Activated naive CD4-positive, alpha-beta T cell treated with anti-CD3 and anti-CD28 coated beads, Interleukin-2, amount 50 U/mL, for 72 hours (primary cell): ENCODE measurements around the gene MCOLN1. TPM values are rescaled to one million over a fixed set of nuclear protein-coding genes. Genes with fewer than 3 reads are reported as not detected.

Experiments
- ATAC-seq, 2 donors: fragments of 150-1000 bp; cut with Tn5 transposase; 2 replicates each; pipeline ENCODE4 v1.10.0; 2021; ENCODE audit warnings: mild to moderate bottlenecking in 2 of 2, moderate library complexity in 2 of 2
- DNase-seq, 2 donors: peaks; one replicate each; pipeline ENCODE4 v3.0.0; 2021 to 2022; ENCODE audit warnings: low spot score in 2 of 2
- H3K27ac Mint-ChIP-seq, 2 donors: one replicate each; pipeline ENCODE4 v1.8.0; 2022; ENCODE audit warnings: mild to moderate bottlenecking in 2 of 2, mixed read lengths in 2 of 2
- H3K36me3 Mint-ChIP-seq, 2 donors: one replicate each; pipeline ENCODE4 v1.8.0; 2022; ENCODE audit warnings: mixed read lengths in 2 of 2
- H3K9me3 Mint-ChIP-seq, 2 donors: one replicate each; pipeline ENCODE4 v1.8.0; 2022; ENCODE audit warnings: mixed read lengths in 2 of 2
- total RNA-seq, 2 donors: library from RNA; stranded (reverse); gene quantifications; one replicate each; pipeline ENCODE4 v1.2.3, GENCODE V29; 2022

Gene MCOLN1
- total RNA-seq, 2 donors from 2014 or later: 10.3 to 11.0 TPM

DNA sequence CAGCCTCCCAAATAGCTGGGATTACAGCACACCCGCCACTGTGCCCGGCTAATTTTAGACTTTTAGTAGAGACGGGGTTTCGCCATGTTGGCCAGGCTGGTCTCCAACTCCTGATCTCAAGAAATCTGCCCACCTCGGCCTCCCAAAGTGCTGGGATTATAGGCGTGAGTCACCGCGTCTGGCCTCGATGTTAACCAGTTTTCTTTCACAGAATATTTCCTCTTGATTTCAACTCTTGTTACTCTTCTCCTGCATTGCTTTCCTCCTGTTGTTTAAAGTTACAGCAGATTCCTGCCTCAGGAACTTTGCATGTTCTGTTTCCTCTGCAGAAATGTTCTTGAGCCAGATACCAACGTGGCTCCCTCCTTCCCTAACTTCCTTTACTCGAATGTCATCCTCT, 29.9 kb upstream of the MCOLN1 start:
- Mint-ChIP-seq H3K9me3 (no peaks in the 10 kb centered on the region), H3K27ac (peak overlapping the region in 1 of 2 donors; percentile 51), H3K36me3 (no peaks in the 10 kb centered on the region)
- no peak for DNase-seq
- no peak for ATAC-seq

DNA sequence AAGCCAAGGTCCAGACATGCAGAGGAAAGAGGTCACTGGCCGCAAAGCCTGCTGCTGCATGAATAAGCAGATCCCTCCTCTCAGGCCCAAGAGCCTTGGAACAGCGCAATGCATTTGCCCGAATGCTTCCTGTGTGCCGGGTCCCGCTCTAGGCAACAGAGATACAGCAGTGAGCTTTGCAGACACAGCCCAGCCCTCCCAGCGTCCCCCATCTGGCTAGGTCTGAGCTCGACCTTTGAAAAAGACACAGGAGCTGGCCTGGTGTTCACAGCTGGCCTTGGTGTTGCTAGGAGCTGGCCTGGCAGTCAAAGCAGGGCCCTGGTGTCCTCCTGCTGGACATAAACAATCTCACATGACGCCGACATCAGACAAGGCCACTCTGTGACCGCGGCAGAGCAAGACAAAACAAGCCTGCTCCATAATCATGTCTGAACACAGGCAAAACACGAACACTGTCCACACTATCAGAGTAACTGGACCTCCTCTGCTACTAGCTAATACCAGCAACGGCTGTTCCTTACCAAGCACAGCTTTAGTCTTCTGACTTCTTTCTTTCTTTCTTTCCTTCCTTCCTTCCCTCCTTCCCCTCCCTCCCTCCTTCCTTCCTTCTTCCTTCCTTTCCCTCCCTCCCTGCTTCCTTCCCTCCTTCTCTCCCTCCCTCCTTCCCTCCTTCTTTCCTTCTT, 27.9 kb upstream of the MCOLN1 start:
- H3K9me3 Mint-ChIP-seq: no peaks in the 10 kb centered on the region
- DNase-seq (no peak), ATAC-seq (no peak)
- H3K36me3 Mint-ChIP-seq: no peaks in the 10 kb centered on the region
- no peak overlapping the region for H3K27ac Mint-ChIP-seq

DNA sequence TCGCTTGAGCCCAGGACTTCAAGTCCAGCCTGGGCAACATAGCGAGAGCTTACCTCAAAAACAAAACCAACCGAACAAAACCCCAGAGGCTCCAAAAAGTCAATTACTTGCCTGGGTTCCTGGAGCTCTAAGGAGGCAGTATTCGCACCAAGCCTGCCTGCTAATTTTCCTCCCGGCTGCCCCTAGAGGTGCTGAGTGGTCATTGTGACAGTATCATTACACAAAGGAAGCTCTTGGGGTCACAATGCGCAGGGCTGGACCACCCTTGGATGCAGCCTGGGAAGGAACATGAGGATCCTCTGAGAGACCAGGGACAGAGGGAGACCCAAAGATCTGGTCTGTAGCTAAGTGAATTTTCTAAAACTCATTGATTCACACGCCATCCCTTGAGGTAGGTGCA, 25.1 kb upstream of the MCOLN1 start:
- ATAC-seq (no peak), DNase-seq (no peak)
- H3K27ac Mint-ChIP-seq: no peak overlapping the region
- H3K36me3 Mint-ChIP-seq: no peaks in the 10 kb centered on the region
- H3K9me3 Mint-ChIP-seq: no peaks in the 10 kb centered on the region

DNA sequence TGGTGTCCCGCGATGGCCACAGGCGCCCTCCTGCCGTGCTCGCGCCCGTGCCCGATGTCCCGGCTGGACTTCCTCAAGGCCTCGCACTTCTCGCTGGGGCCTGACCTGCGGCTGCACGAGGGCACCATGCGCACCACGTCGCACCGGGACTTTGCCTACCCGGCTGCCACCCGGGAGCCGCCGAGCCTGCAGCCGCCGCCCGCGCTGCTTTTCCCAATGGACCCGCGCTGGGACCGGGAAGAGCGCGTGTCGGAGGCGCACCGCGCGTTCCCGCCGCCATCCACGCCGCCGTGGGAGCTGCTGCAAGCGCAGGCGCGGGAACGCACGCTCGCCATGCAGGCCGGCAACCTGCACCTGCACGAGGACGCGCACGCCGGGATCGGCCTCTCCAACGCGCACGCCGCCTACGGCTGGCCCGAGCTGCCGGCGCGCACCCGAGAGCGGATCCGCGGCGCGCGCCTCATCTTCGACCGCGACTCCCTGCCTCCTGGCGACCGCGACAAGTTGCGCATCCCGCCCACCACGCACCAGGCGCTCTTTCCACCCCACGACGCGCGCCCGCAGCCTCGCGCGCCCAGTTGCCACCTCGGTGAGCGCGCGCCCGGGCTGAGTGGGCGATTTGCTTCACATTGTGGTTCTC, 21.5 kb upstream of the MCOLN1 start:
- ATAC-seq (peak; percentile 50 to 81), DNase-seq (peak in 1 of 2 donors; percentile 71)
- no peaks in the 10 kb centered on the region for H3K36me3 Mint-ChIP-seq
- no peaks in the 10 kb centered on the region for H3K9me3 Mint-ChIP-seq
- no peak overlapping the region for H3K27ac Mint-ChIP-seq

GRCh38 chr19:7502552-7502951, 19.9 kb upstream of the MCOLN1 start:
- ATAC-seq: no peak
- Mint-ChIP-seq H3K27ac (no peak overlapping the region), H3K9me3 (no peaks in the 10 kb centered on the region)

GRCh38 chr19:7504684-7505083, 17.7 kb upstream of the MCOLN1 start:
- no peaks in the 10 kb centered on the region for H3K9me3 Mint-ChIP-seq
- ATAC-seq (no peak), DNase-seq (no peak)
- H3K36me3 Mint-ChIP-seq: no peaks in the 10 kb centered on the region
- no peak overlapping the region for H3K27ac Mint-ChIP-seq

More at GRCh38 chr19:7502552-7502951, 19.9 kb upstream of the MCOLN1 start:
- no peak for DNase-seq
- no peaks in the 10 kb centered on the region for H3K36me3 Mint-ChIP-seq

GRCh38 chr19:7505288-7505681, 17.1 kb upstream of the MCOLN1 start:
- Mint-ChIP-seq H3K27ac (no peak overlapping the region), H3K9me3 (no peaks in the 10 kb centered on the region), H3K36me3 (no peaks in the 10 kb centered on the region)
- no peak for DNase-seq
- no peak for ATAC-seq

- no peak overlapping the region for H3K27ac Mint-ChIP-seq
- H3K9me3 Mint-ChIP-seq: no peaks in the 10 kb centered on the region
- DNase-seq (peak in 1 of 2 donors; percentile 47), ATAC-seq (peak; percentile 16 to 72)
- no peaks in the 10 kb centered on the region for H3K36me3 Mint-ChIP-seq
These were observed 16.6 kb upstream of the MCOLN1 start for GRCh38 chr19:7505682-7506384.

- peak in 1 of 2 donors; percentile 65 for DNase-seq
- Mint-ChIP-seq H3K27ac (no peak overlapping the region), H3K9me3 (no peaks in the 10 kb centered on the region), H3K36me3 (no peaks in the 10 kb centered on the region)
- peak; percentile 83 to 90 for ATAC-seq
These were observed 15.8 kb upstream of the MCOLN1 start for GRCh38 chr19:7506385-7507328.

DNA sequence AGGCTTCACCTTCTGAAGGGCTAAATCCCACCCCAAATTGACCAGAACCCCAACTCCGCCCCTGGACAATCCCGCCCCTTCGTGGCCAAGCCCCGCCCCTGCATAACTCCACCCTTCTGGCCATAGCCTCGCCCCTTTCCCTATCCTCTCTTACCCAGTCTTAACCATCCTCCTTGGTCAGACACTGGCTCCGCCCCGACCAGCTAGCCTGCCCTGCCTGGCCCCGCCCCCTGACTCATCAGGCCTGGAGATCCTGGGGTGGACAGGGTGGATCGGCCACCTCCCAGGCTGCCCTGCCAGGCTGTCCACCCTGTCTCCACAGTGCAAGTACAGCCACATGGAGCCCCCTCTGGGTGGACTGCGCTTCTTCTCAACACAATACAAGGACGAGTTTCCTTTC, 14.5 kb upstream of the MCOLN1 start:
- DNase-seq (no peak), ATAC-seq (peak; percentile 27 to 47)
- no peak overlapping the region for H3K27ac Mint-ChIP-seq
- H3K36me3 Mint-ChIP-seq: no peaks in the 10 kb centered on the region
- no peaks in the 10 kb centered on the region for H3K9me3 Mint-ChIP-seq

- DNase-seq: no peak
- Mint-ChIP-seq H3K9me3 (no peaks in the 10 kb centered on the region), H3K27ac (no peak overlapping the region), H3K36me3 (no peaks in the 10 kb centered on the region)
- no peak for ATAC-seq
These were observed 12.8 kb upstream of the MCOLN1 start for GRCh38 chr19:7509625-7510024.

- DNase-seq (no peak), ATAC-seq (no peak)
- H3K36me3 Mint-ChIP-seq: peaks cover 0 to 7% of the 10 kb centered on the region in 2 donors
- H3K9me3 Mint-ChIP-seq: no peaks in the 10 kb centered on the region
- no peak overlapping the region for H3K27ac Mint-ChIP-seq
These were observed 10.0 kb upstream of the MCOLN1 start for GRCh38 chr19:7512400-7512851.

DNA sequence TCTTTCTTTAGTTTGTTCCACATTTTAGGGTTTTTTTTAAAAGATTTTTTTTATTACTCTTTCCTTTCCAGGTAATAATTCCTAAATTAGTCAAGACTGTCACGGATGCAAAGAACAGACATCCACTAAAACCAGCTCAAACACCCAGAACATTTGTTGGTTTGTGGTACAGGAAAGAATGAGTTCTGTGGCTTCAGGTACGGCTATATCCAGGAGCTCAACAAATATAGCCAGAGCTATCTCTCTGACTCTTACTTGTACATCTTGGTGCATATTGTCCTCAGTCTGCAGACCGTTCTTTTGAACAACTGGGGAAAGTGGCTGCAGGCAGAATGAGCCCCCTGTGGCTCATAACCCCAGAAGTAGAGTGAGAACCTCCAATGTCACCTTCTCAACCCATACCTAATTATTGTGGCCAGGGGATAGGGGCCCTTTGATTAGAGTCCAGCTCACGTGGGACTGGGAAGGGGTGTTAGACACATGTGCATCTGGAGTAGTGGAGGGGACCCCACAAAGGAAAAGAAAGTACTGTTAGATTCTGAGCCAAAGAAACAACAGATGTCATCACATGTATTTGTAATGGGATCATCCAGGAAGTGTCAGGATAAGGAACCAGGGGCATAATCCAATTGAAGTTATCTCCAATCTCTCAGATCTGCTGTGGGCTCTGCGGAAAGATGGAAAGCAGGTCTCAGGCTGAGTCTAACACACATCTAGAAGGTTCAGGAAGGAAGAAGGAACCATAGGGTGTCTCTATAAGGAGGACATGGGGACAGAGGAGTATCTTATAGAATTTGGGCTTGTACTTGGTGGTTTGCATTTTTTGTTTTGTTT, 8.4 kb upstream of the MCOLN1 start:
- Mint-ChIP-seq H3K9me3 (no peaks in the 10 kb centered on the region), H3K27ac (peak overlapping the region in 1 of 2 donors; percentile 73), H3K36me3 (peaks cover 0 to 7% of the 10 kb centered on the region in 2 donors)
- ATAC-seq (no peak), DNase-seq (no peak)

DNA sequence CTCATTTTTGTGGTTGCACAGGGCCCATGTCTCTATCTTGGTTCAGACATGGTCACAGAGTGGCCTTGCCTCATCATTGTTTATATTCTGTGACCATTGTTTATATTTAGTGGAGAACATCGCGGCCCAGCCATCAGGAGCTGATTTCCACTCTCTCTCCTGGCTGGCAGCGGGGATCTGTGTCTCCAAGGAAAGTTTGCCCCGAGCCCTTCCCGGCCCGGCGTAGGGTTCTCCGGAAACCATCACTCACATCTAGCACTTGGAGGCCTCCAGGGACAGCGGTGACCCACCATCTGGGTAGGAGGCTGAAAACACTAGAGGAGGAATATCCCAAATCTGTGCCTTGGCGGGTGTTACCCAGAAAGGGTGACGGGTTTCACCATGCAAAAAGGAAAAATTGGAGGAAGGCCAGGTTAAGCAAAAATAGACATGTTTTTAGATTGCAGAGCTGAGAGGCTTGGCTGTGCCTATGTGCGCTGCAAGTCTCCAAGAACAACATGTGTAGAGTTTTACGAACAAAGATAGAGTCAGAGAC, 7.2 kb upstream of the MCOLN1 start:
- ATAC-seq (no peak), DNase-seq (no peak)
- H3K36me3 Mint-ChIP-seq: peaks cover 0 to 7% of the 10 kb centered on the region in 2 donors
- H3K27ac Mint-ChIP-seq: peak overlapping the region; percentile 47 to 83
- no peaks in the 10 kb centered on the region for H3K9me3 Mint-ChIP-seq

DNA sequence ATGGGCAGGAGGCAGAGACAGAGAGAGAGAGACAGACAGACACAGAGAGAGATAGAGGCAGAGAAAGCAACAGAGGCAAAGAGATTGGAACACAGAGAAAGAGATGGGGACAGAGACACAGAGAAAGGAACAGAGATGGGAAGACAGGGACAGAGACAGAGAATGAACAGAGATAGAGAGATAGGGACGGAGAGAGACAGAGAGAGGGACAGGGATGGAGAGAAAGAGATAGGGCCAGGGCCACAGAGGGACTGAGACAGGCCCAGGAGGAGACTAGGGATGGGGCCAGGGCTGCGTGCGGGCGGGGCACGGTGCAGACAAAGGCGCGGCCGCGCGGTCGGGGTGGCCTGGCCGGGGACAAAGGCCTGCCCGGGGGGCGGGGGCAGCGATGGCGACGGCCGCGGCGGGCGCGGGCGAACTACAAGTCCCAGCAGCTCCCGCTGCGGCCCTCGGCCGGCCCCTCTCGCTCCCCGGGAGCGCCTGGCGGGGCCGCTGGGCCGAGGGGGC, 6.7 kb upstream of the MCOLN1 start, which contains the start of gene ZNF358:
TSS of gene ZNF358 (plus strand) at position 459 of the 507 bp plus-strand sequence. CDS start 3,140 bp downstream, outside the sequence.
- Mint-ChIP-seq H3K27ac (peak within 1 kb of the TSS; percentile 77 to 83), H3K9me3 (no peaks in the 10 kb centered on the region), H3K36me3 (peaks cover 0 to 7% of the 10 kb centered on the region in 2 donors)
- DNase-seq (peak in 1 of 2 donors; percentile 56), ATAC-seq (peak; percentile 85 to 93)
